ENCODE data around the gene USP34.

The USP34 gene

GRCh38 chr2:61144697-61145268, 326.1 kb downstream of the USP34 start:
- peak; percentile 86 for DNase-seq

- DNase-seq, result no peak
Observed at GRCh38 chr2:61141151-61141550, 329.7 kb downstream of the USP34 start.

GRCh38 chr2:61138859-61139258, 332.0 kb downstream of the USP34 start:
- no peak for DNase-seq
